ENCODE results near the gene TEX22.

TEX22 gene

DNA sequence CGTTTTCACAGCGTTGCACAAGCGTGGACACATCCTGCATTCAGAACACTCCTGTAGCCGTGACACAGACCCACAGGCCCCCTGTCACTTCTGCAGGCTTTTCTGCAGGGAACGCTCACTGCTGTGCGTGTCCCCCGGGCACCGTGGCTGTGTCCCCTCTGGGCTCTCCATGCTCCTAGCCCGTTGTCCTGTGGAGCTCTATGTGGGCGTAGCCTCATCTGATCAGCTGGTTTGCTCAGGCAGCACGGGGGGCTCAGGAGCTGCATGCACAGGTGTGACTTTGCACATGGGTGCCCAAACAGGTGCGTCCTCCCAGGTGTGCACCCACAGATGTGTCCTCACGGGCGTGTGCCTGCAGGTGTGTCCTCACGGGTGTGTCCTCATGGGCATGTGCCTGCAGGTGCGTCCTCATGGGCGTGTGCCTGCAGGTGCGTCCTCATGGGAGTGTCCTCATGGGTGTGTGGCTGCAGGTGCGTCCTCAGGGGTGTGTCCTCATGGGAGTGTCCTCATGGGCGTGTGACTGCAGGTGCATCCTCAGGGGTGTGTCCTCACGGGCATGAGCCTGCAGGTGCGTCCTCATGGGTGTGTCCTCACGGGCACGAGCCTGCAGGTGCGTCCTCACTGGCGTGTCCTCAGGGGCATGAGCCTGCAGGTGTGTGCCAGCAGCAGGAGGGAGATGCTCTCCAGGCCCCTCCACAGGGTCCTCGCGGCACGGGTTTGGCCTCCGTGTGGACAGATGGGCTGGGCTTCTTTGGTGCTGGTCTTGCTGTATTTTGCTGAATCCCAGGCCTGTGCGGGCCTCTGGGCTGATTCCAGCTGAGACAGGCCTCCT lies 38.8 kb downstream of the TEX22 start:
- DNase-seq (ENCODE audit: low spot score): no peak
- TF ChIP-seq, protein P1, sequence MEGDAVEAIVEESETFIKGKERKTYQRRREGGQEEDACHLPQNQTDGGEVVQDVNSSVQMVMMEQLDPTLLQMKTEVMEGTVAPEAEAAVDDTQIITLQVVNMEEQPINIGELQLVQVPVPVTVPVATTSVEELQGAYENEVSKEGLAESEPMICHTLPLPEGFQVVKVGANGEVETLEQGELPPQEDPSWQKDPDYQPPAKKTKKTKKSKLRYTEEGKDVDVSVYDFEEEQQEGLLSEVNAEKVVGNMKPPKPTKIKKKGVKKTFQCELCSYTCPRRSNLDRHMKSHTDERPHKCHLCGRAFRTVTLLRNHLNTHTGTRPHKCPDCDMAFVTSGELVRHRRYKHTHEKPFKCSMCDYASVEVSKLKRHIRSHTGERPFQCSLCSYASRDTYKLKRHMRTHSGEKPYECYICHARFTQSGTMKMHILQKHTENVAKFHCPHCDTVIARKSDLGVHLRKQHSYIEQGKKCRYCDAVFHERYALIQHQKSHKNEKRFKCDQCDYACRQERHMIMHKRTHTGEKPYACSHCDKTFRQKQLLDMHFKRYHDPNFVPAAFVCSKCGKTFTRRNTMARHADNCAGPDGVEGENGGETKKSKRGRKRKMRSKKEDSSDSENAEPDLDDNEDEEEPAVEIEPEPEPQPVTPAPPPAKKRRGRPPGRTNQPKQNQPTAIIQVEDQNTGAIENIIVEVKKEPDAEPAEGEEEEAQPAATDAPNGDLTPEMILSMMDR (IDR thresholded peaks at IDR 0.05; ENCODE audit: extremely low read depth, missing control alignments): no peak

DNA sequence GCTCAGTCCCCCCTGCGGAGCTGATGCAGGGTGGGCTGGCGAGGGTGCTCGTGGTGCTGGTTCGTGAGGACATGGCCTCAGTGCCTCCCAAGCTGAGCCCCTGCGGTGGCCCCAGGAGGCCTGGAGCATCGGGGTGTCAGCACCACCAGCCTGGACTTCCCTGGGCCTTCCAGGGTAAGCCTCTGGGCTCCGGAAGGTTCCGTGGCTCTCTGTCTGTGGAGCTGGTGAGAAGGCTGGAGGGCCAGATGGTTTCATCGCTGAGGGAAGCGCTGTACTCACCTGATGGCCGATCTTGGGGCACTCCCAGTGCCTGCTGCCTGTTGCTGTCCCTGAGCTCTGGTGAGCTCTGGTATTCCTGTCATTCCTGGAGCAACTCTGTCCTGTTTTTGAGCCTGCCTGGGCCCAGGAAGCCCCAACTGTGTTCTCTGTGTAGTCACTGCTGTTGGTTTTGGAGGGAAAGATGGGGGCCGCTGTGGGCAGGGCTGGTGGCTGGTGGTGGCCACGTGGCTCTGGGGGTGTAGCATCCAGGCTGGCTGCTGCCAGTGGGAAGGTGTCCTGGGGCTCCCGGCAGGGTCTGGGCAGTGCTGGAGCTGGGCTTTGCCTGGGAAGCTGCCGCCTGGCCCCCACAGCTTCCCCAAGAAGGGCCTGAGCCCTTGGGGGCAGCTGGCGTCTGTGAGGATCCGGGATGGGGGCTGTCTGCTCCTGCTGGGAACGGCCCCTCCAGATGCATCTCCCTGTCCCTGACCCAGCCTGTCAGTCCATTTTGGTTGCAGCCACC lies 39.6 kb downstream of the TEX22 start:
- no peak for DNase-seq (ENCODE audit: low spot score)
- TF ChIP-seq, protein P1 (IDR thresholded peaks at IDR 0.05; ENCODE audit: extremely low read depth, missing control alignments): no peak

DNA sequence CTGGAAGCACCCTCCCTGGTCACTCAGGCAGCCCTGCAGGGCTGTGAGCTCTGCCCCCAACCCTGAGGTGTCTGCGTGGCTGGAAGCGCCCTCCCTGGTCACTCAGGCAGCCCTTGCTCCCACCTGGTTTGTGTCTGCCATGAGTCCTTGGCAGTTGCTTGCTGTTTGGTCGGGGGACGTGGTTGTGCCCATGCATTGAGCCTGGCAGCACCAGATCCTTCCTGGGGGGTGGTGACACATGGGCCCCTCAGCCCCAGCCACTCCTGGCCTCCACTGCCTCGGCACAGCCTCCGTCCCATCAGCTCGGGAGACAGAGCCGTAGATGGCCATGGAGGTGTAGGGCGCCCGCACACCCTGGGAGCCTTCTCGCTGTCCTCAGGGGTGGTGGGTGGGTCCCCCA lies 40.8 kb downstream of the TEX22 start:
- DNase-seq (ENCODE audit: low spot score): no peak
- TF ChIP-seq, protein P1 (IDR thresholded peaks at IDR 0.05; ENCODE audit: extremely low read depth, missing control alignments): no peak

DNA sequence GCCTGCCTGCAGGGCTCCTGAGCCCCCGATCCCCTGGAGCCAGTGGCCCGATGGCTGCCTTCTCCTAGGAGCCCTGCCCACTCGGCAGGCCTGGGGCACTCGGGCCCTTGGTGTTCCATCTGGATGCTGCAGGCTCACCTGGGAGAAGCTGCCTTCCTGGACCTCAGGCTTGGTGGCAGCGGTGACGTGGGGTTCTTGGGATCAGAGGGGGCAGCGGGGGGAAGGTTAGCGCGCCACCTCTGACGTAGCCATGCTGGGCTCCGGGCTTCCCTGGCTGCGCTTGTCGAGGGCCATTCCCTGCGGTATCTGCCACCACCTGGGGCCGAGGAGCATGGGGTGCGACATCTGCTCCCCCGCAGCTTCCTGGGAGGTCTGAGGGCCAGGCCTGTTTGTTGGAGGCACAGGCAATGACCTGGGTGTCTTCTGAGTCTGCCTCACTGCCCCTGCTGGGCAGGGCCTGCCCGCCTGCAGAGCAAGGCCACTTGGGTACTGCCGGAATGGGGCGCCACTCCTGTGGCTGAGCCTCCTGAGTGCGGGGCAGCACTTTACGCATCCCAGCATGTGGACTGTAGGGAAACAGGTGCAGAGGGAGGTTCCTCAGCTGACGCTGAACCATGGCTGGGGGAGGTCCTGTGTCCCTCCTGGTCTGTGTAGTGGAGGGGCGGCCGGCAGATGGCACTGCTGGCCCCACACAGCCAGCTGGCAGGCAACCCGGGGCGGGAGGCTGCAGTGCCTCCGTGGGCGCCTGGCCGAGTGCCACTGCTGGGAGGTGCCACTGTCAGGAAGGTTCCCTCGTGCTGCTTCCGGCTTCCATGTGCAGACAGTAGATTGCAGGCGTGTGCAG lies 41.6 kb downstream of the TEX22 start:
- no peak for DNase-seq (ENCODE audit: low spot score)
- TF ChIP-seq, protein P1 (IDR thresholded peaks at IDR 0.05; ENCODE audit: extremely low read depth, missing control alignments): no peak

DNA sequence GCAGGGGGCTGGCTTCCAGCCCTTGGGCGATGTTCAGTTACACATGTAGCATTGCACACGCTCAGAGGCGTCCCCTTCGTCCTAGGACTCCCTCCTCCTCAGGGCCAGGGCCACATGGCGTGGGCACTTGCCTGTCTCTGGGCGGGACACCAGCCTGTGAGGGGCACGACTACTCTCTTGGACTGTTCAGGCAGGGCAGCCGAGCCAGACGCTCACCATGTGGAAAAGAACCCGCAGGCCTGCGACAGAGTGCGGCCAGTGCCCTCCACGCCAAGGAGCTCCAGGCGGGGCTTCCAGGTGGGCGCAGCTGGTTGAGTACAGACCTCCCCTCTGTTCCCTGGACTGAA lies 42.2 kb downstream of the TEX22 start:
- TF ChIP-seq, protein P1 (IDR thresholded peaks at IDR 0.05; ENCODE audit: extremely low read depth, missing control alignments): no peak
- DNase-seq (ENCODE audit: low spot score): no peak

DNA sequence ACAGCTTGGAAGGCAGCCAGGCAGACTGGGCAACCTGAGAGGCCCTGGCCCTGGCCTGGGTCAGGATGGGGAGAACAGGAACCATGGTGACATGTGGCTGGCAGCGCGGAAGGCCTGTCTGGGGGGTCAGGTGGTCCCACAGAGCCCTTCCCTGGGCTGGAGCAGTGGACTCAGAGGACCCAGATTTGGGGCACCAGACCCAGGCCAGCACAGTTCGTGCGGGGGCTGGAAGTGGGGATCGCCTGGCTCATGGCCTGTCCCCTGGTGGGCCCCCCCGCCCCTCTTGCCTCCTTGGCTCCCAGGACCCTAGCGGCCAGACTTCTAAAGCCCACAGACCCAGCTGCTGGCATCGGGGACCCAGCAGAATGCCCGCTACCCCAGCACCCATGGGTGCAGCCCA lies 42.7 kb downstream of the TEX22 start:
- TF ChIP-seq, protein P1 (IDR thresholded peaks at IDR 0.05; ENCODE audit: extremely low read depth, missing control alignments): no peak
- no peak for DNase-seq (ENCODE audit: low spot score)
